HG03196 (cell line): ENCODE data around the gene NPAS4.
"Not testable (repeated sequence)": the region's sequence is repeated elsewhere in the genome, so short reads cannot be mapped to it uniquely, and the experiment has no call there.

ENCODE experiments used
- ATAC-seq: cut with Tn5 transposase; IDR thresholded peaks from one replicate; pipeline ENCODE4 v1.9.1; 2021; ENCODE audit not compliant: unreplicated experiment

Gene NPAS4

DNA sequence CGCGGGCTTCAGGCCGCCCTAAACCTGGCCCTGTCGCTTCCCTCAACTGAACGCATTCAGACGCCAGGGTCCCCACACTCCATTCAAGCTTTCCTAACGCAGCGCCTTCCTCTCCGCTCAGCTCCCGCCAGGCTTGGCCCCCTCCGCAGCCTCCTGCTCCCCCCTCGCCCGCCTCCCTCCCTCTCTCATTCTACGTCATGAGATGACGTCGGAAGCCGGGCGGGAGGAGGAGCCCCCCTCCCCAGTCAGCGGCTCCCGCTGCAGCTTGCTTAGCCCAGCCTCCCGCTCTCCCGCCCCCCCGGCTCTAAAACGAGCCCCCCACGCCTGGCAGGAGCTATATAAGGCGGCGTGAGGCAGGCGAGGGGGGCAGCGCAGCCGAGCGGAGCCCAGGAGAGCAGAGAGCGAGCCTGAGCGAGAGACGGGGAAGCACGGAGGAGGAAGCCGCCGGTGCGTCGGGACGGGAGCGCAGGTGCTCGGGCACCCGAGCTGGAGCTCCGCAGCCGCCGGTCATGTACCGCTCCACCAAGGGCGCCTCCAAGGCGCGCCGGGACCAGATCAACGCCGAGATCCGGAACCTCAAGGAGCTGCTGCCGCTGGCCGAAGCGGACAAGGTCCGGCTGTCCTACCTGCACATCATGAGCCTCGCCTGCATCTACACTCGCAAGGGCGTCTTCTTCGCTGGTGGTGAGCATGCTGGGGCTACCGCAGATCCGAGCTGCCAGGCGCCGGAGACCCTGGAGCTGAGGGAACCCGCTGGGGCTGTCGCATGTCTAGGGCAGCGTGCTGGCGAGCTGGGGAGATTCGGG, at the start of gene NPAS4:
TSS of gene NPAS4 (plus strand) at position 365 of the 806 bp plus-strand sequence. CDS start at position 510, 145 bp downstream.
- no peak for ATAC-seq

DNA sequence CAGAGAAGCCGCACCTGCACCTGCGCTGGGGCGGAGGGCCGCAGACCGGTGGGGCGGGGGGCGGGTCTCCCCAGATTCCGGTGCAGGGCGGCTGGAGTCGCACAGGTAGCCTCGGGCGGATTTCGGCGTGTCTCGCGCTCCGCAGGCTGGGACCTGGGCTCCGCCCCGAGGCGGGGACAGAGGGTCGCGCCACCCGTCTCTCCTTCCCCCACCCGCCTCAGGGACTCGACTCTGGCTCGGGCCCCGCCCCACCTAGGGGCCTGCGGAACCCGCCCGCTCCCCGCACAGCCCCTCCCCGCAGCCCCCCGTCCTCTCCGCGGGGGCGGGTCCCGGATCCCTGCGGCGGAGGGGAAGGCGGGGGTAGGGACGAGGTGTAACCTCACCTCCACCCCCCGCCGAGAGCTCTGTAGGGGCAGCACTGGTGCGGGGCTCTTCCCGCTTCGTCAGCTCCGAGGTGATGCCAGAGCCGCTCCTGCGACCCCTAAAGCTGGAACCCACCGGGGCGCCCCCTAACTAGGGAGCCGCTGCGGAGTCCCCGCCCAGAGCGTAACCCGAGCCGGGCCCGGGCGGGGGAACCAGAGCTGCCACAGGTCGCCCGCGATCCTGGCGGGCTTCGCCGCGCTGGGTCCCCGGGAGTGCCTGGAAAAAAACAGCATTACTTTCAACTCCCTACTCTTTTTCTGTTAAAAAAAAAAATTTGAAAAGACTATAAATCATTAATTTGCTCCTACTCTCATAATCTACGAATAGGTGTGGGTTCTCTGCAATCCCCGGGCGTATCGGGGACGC, 49.0 kb upstream of the NPAS4 start, which contains the start of gene SLC29A2:
TSS of gene SLC29A2 (minus strand) at position 134 of the 789 bp plus-strand sequence. CDS start 169 bp downstream, outside the sequence.
- ATAC-seq, result peak; percentile 49

DNA sequence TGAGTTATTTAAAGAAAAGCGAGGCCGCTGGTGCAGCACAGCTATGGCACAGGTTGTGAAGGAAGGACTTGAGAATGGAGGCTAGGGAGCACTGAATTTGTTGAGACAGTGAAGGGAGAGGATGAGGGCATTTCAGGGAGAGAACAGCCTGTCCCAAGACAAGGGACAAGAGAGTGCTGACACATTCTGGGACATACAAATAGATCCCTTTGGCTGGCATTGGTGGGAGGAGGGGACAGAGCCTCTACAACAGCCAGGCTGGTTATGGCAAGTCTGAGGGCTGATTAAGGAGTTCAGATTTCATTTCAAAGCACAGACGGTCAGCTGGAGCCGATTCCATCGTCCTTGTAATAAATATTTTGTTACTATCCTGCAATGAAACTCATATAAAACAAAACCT, 47.6 kb upstream of the NPAS4 start:
- no peak for ATAC-seq

DNA sequence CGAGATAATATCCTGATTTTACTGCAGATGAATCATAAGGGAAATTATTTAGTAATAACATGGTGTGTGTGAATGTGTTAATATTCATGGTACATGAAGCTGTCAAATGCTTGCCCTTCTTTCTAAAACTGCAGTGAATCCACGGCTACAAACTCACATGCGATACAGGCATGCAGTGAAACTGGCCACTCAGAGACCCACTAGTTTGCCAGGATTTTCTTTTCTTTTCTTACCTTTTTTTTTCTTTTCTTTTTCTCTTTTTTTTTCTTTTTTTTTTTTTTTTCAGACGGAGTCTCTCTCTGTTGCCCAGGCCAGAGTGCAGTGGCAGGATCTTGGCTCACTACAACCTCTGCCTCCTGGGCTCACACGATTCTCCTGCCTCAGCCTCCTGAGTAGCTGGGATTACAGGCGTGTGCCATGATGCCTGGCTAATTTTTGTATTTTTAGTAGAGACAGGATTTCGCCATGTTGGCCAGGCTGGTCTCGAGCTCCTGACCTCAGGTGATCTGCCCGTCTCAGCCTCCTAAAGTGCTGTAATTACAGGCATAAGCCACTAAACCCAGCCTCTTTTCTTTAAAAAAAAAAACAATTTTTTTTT, 47.0 kb upstream of the NPAS4 start:
- ATAC-seq, result not testable (repeated sequence)

DNA sequence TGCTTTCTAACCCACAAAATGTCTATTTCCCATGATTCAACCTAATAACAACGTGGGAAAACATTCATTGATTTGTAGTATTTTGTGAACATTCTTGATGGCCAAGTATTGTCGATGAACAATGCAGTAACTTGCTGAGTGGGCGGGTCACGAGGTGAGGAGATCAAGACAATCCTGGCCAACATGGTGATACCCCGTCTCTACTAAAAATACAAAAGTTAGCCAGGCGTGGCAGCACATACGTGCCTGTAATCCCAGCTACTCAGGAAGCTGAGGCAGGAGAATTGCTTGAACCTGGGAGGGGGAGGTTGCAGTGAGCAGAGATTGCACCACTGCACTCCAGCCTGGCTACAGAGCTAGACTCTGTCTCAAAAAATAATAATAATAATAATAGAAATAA, 40.6 kb upstream of the NPAS4 start:
- ATAC-seq, result not testable (repeated sequence)

DNA sequence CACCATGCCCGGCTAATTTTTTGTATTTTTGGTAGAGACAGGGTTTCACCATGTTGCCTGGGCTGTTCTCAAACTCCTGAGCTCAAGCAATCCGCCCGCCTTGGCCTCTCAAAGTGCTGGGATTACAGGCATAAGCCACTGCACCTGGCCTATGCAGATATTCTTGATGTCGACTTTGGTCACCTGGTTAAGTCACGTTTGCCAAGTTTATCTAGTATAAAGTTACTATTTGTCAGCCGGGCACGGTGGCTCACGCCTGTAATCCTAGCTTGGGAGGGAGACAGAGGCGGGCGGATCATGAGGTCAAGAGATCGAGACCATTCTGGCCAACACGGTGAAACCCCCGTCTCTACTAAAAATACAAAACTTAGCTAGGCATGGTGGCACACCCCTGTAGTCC, 36.5 kb upstream of the NPAS4 start:
- not testable (repeated sequence) for ATAC-seq

DNA sequence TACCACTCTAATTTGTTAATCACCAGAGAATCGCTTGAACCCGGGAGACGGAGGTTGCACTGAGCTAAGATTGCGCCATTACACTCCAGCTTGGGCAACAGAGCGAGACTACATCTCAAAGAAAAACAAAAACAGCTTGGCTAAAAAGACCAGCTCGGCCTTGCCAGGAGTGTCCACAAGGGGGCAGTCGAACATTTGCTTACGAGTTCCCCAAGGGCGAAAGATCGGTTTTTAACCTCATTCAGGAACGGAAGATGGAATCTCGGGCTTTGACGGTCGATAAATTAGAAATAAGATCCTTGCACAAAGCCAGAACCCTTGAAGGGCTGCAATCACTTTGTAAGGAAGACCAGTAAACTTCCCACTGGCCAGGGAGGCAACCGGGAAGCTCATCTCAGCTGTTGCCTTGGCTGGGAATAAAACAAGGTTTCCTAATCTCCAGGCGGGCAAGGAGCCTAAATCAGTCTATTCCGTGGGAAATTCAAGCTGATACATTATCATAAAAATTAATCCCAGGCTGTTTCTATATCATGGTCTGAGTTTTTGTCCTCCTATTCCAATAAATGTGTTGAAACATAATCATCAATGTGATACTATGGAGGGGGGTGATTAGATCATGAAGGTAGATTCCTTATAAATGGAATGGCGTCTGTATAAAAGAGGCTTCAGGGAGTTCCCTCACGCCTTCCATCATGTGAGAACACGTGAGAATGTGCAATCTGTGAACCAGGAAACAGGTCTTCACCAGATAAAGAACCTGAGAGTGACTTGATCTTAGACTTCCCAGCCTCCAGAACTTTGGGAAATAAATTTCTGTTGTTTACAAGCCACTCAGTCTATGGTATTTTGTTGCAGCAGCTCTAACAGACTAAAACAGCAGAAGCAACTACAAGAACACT, 34.4 kb upstream of the NPAS4 start:
- ATAC-seq, result no peak

DNA sequence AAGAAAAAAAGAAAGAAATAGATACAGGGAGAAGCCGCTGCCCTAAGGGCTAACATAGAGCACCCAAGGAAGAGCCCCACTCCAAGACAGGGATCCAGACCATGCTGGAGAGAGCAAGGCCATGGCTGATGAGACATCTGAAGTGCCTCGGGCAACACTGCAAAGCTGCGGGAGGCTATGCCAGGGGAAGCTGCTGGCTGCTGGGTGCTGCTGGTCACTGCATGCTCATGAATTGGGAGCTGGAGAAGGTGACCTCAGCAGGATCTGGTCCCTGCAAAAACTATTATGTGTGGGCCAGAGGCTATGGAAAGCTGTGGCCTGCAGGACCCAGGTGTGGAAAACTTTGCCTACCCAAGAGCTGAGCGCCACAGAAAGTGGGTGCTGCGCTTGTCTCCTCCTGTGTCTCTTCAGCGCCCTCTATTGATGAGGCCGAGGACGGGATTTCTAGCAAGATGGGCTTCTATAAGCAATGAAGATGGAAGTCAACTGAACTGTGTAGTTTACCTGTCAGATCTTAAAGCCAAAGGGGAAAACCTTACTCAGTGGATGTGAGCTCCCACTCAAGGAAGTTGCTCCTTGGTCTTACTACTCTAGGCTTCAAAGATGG, 32.0 kb upstream of the NPAS4 start:
- ATAC-seq, result no peak

DNA sequence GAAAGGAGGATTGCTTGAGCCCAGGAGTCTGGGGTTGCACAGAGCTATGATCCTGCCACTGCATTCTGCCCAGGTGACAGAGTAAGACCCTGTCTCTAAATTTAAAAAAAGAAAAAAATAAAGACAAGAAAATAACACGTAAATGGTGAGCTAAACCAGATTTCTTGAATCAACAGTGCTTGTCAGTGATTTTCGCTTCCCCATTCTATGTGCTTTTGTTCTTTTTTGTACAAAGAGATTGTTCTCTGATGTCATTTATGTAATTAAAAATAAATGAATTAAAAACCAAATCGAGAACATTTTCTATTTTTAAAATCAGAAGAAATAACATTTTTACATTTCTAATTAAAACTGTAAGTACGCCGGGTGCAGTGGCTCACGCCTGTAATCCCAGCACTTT, 29.5 kb upstream of the NPAS4 start:
- ATAC-seq, result no peak

DNA sequence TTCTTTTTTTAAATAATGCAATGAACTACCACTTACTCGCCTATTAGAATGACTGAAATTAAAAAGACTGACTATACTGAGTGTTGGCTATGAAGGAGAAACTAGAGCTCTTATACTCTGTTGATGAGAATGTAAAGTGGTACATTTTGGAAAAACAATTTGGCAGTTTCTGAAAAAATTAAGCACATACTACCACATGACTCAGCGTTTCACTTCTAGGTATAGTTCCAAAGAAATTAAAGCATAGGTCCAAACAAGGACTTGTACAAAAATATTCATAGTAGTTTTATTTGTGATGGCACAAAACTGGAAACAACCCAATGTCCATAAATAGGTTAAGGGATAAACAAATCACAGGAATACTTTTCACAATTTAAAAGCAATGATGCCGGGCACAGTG, 26.9 kb upstream of the NPAS4 start:
- no peak for ATAC-seq

DNA sequence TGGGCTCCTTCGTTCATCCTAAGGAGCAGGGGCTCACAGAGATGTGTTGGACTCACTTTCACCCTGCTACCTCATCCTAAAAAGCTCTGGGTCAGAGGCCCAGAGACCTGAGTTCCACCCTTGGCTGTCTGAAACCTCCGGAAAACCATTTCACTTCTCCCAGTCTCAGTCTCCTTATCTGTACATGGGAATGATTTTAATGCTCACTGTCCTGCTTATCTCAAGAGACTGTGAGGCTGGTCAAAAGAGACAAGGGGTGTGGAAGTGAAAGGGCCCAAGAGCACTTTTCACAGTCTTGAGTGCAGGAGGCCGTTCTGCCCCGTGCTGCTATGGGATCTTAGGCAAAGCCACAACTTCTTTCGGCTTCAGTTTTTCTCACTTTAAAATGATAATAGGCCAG, 13.2 kb upstream of the NPAS4 start:
- no peak for ATAC-seq

DNA sequence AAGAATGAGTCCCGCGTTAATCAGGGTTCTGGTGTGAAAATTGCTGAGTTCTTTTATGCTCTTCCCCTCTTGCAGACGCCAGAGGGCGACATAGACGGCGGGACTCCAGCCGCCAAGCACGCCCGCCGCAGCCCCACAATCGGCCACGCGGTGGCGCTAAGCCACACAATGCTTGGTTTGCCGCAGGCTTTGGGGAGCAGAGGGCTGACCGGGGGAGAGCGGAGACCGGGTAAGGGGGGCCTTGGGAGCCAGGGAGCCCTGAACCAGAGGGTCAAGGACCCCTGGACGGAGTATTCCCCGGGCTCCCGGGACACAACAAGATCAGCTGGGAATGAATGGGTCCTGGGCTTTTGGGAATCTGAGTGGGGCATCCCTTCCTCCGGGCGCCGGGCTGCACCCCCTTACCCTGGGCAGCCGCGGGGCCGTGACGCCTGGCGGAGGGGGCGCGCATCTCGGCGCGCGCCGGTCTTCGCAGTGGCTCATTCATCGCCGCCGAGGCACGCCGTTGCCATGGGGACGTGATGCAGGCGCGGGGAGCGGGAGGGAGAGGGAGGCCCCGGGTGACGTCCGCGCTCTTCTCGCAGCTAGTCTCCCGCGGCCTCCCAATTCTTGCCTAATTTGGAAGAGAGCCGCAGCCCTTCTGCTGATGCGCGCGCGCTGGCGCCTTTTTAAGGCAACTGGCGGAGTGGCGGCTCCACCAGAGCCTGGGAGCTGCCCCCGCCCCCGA, 12.2 kb upstream of the NPAS4 start:
- no peak for ATAC-seq

DNA sequence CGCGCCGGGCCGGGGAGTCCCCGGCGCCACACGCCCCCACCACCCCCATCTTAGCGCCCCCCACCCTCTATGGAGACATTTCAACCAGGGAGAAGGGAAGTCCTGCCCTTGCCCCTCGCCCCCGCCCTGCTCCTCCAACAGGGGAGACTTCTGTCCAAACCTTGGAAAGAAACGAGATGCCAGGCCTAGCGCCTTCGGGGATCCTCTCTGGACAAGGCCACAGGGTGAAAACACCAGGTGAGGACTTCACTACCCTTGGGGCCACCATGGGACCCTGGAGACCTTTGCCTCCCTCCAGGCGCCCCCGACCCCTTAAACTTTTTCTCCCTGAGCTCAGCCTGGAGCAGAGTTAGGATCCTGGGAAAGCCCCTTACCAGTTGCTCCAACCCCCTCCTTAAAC, 11.6 kb upstream of the NPAS4 start:
- no peak for ATAC-seq

DNA sequence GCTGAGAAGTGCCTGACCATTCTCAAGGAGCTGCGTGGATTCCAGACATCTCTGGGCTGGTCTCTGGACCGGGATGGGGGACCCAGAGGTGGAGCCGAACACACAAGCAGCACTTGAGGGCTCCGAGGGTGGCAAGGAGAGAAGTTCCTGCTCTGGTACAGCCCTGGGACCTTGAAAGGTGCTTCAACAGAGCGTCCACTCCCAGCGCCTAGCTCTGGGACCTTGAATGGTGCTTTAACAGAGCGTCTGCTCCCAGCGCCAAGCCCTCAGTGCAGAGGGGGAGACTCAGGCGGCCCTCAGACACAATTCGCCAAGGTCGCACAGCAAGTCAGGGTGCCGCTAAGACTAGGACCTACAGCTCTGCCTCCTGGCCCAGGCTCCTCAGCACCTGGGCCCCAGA, 10.6 kb upstream of the NPAS4 start:
- ATAC-seq, result no peak

DNA sequence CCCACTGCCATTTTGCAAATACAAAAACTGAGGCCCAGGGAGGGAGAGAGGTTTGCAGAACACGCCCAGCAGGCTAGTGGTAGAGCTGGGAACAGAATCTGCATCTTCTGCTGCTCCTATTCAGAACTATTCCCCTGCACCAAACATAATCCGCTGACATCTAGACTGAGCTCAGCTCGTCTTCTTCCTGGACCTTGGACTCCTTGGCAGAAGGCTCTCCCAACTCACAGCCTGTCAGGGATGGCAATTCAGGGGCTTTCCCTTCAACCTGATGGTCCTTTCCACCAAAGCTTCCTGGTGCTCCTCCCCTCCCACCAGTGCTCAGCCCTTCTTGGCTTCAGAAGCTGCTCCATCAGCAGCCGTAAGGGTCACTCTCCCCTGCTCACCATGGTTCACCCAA, 9.5 kb upstream of the NPAS4 start:
- ATAC-seq, result no peak

DNA sequence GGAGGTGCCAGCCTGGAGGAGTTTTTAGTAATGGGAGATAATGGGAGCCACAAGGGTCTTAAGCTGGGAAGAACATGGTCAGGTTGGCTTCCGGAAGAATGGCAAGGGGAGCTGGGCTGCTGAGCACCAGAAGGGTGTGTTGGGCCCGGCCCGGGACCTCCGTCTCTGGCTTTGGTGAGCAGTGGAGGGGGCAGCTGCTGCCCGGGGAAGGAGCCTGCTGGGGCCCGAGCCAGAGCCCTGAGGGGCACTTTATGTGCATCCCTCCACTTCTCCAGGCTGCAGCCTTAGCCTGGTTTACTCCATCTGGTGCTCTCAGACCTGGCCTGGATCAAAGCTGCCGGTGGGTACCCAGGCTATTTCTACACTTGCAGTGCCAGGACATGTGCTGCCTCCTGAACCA, 8.7 kb upstream of the NPAS4 start:
- no peak for ATAC-seq

DNA sequence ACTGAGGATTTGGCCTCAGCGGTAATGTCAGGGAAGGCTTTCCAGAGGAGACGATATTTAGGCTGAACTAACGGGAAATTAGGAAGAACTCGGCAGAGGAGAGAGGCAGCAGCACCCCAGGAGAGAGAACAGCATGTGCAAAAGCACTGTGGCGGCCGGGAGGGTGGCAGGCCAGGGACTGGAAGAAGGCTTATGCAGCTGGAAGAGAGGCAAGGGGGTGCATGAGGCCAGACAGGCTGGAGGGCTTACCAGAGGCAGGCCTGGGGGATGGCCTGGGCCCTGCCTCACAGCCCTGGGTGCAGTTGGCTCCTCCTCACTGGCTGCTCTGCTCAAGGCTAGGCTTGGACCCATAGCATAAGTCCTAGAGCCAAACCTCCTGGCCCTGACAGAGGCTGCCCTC, 7.7 kb upstream of the NPAS4 start:
- ATAC-seq, result no peak

DNA sequence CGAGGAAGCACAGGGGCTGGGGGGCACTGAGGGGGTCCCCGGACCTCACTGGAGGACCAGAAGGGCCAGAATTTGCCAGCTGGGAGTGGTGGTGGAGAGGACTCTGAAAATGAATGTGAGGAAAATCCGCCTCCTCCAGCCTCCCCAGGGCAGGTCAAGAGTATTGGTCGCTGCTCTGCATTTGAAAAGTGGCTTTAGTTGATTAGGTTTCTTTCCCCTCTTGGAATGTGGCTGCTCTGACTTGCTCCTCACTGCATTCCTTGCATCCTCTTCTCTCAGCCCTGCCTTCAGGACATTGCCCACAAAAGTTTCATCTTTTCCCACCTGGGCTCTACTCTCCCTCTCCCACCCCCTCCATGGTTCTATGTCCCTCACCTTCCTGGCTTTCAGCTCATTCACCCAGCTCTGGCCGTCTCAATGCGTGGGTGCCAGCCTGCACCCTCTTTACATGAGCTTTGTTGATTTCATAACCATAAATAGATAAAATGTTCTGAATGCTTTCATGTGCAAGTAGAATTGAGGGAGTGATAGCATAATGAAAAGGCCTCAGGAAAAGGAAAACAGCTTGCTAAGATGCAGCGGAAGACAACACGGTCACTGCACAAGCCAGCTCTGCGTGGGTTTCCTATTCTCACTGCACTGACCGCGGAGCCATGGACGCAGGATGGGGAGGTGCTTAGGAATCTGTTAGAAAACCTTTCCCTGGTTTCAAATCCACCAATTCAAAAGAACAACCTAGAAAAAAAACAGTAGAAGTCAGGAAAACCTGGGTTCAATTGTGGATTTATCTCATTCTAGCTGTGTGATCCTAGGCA, 6.5 kb upstream of the NPAS4 start:
- no peak for ATAC-seq

DNA sequence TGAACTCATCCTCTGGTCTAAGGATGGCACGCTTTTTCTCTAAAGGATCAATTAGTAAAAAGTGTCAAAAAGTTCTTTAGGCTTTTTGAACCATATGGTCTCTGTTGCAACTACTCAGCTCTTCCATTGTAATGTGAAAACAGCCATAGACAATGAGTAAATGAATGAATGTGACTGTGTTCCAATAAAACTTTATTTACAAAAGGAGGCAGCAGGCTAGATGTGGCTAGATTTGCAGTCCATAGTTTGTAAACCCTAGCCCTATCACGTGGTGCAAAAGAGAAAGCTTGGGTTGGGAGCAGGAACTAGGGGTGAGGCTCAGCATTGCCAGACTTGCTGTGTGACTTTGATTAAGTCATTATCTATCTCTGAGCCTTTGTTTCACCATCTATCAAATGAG, 5.4 kb upstream of the NPAS4 start:
- ATAC-seq, result no peak
